DMS53 treated with DMSO at 0.1 percent for 48 hours (cell line): Measurements from ENCODE around the gene SEC24A.
"Not testable (repeated sequence)": the region's sequence is repeated elsewhere in the genome, so short reads cannot be mapped to it uniquely, and the experiment has no call there.

ENCODE experiments used
- DNase-seq: peaks from one replicate; lab custom pipeline; 2025; ENCODE audit not compliant: unreplicated experiment; lab: John Stamatoyannopoulos, UW

Gene SEC24A

DNA sequence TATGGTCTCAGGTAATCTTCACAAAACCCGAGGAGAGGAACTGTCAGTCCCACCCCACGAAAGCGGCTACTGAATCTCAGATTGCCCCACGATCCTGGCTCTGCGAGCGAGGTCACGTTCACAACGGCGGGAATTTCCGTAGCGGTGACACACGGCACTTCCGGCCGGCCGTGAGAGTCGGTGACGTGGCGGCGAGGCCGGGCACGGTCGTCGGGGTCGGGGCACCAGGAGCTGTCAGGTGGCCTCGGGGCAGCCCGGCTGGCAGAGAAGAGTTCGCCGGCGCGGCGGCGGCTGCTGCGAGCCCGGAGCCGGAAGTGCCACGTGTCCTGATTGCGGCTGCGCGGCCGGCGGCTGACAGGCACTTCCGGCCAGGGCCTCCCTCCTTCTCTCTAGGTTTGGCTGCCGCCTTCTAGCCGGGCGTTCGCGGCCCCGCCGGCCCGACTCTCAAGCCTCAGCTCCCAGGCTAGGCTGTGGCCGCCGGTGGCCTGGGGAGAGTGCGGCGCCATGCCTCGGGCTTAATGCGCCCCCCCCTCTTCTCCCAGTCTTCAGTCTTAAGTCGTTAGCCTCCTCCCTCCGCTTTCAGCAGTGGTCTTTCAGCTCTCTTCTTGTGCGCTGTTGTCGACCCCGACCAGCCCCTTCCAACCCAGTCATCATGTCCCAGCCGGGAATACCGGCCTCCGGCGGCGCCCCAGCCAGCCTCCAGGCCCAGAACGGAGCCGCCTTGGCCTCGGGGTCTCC lies at the start of gene SEC24A:
Gene SEC24A (plus strand): TSS at position 361 of the 738 bp plus-strand sequence. CDS start 292 bp downstream, at position 653.
- DNase-seq, result peak; percentile 92

DNA sequence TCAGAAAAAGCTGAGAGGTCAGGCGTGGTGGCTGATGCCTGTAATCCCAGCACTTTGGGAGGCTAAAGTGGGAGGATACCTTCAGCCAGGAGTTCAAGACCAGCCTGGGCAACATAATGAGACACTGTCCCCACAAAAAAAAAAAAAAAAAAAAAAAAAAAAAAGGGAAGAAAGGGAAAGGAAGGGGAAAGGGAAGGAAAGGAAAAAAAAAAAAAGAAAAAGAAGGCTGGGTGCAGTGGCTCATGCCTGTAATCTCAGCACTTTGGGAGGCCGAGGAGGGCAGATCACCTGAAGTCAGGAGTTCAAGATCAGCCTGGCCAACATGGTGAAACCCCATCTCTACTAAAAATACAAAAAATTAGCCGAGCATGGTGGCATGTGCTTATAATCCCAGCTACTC lies 48.8 kb upstream of the SEC24A start:
- DNase-seq, result not testable (repeated sequence)

DNA sequence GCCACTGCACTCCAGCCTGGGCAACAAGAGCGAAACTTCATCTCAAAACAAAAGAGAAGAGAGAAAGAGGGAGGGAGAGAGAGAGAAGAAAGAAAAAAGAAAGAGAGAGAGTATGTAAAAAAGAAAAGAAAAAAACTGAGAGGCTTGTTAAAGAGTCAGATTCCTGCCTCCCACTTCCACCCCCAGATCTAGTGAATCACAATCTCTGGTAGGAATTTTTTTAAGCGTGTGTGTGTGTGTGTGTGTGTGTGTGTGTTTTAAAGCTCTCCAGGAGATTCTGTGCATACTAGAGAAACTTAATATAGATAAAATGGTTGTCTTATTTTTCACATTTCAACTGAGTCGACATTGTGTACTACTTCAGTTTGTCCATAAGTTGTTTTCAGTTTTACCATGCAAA lies 48.0 kb upstream of the SEC24A start:
- no peak for DNase-seq

DNA sequence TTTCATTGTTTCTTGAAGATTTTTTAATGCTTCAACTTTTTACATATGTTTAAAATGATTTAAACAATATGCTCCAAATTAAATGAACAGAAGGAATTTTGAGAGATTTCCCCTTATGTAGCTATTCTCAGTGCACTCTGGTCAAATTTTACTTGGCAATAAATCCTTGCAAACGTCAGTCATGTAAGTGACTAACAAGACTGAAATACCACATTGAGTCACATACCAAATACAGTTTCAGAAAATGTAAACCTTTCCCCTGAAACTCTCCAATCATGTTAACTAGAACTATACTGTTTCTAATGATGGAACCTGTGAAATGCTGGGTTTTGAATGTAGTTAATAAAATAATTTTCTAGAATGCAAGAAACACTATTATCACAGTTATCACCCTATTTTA lies 45.5 kb upstream of the SEC24A start:
- DNase-seq, result no peak

DNA sequence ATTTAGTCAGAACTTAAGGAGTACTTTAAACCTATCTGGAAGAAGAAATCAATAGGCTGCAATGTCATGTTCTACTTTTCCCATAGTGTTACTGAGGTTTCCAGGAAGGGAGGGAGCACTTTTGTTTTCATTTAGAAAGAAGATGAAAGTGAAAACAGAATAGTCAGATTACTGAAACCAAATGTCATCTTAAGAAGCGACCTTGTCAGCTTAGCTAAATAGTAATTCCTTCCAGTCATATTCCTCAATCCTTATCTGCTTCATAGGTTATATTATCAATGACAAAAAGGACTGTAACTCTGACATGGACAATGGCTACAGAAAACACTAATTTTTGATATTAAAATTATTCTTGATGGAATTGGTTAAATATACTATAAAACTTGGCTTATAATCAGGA lies 43.7 kb upstream of the SEC24A start:
- no peak for DNase-seq

DNA sequence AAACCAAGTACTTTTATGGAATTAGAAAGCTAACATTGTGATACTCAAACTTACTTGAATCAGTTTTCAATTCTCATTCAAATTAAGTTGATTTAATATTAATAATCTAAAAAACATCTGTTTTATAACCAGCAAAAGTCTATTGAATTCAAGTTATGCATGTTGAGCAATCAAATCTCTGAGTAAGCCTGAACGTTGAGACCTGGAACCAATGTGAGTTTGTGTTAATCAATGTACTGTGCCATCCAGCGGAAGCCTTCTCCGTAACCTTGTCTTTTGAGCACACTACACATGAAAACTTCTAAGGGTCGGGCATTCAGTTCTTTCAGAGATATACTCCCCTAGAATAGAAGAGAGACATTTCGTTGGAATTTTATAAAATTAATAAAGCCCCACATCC lies 41.9 kb upstream of the SEC24A start:
- DNase-seq, result no peak

DNA sequence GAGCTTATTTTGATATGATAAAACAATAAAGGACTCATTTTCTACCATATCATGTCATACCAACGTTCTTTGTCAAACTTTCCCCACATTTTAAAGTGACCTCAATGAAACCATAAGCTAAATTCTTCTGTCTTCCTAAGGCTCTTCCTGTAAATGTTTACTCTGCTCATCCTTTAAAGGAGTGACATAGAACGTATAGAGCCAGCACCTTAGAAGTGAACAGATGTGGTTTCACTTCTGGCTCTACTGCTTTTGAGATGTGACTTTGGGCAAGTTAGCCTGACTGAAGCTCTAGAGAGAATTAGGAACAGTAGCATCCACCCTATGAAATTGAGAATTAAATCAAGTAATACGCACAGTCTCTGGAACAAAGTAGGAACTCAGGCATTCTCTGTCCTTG lies 40.0 kb upstream of the SEC24A start:
- no peak for DNase-seq

DNA sequence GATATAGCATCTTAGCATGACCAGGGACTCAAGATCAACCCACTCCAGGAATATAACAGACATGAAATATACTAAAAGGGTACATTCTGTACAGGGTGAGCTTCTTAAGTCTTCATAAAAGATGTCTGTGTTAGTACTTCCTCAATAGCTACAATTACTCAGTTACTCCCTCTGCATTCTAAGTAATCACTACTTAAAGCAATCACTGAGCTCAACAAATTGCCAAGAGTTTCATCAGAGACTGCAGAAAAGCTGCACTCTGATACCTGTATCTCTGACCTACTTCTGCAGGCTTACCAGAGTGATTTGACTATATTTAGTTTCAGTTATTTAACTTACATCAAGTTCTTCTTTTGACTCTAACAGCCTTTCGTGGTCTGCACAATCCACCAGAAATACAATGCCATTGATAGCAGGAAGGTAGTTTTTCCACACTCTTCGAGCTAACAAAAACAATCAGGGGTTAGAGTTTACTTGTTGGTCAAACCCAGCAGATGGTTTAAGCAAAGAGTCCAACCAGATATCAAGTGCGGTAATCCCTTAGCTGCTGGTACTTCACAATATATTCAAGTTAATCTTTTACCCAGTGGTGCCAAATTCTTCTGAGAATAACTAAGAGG lies 39.2 kb upstream of the SEC24A start:
- DNase-seq, result peak; percentile 60

DNA sequence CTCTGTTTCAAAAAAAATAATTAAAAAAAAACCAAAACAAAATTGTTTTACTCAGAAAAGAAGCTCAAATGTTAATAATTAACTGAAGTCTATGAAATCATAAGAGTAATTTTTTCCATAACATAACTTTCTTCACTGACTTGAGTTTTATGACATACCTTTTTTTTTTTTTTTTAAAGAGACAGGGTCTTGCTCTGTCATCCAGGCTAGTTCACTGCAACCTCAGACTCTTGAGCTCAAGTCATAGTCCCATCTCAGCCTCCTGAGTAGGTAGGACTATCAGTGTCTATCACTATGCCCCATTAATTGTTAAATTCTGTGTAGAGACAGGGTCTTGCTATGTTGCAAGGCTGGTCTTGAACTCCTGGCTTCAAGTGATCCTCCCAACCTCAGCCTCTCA lies 37.9 kb upstream of the SEC24A start:
- DNase-seq, result no peak

DNA sequence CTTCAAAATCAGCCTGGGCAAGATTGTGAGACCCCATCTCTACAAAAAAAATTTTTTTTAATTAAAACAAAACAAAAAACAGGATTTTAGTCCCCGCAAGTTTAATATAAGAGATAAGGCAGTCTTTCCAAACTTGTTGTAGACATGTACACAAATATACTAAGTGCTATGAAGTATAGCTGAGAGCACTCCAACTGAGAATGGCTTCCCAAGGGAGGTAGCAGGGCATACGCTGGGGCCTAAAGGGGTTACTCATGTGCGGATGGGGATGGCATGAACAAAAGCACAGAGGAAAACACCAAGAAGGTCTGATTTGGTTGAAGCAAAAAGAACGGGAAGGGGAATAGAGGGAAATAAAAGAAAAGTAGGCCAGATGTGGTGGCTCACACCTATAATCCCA lies 37.1 kb upstream of the SEC24A start:
- no peak for DNase-seq

DNA sequence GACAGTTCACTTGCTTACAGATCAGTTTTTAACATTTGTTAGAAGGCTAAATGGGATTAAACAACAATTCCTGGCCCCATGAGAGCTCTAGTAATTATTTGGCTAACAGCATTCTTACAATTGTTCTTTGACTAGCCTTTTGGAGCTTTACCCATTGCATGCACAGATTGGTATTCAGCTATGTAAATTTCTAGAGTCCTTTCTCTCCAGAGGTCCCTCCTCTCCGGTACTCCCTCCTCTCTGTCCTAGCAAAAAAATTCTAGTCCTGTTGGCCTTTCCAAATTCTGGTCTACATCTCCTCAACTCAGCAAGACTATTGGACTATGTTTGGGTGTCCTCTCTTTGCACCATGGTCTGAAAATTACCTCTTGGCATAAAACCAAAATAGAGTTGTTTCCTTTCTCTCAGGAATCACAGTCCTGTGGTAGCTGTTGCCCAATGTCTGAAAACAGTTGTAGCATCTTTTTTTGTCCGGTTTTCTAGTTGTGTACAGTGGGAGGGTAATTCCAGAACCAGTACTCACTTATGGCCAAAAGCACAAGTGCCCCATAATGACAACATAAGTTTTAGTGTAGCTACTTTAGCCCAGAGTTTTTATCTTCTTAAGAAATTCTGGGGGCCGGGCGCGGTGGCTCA lies 34.0 kb upstream of the SEC24A start:
- no peak for DNase-seq

DNA sequence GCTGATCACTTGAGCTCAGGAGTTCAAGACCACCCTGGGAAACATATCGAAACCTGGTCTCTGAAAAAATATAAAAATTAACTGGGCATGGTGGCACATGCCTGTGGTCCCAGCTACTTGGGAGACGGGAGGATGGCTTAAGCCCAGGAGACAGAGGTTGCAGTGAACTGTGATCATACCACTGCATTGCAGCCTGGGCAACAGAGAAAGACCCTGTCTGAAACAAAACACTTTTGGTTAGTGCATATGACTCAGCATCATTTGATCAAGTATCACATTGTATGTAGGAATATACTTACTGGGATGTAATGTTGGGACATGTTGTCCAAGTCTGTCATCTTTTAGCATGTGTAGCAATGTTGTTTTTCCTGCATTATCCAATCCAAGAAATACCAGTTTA lies 28.0 kb upstream of the SEC24A start:
- DNase-seq, result no peak

DNA sequence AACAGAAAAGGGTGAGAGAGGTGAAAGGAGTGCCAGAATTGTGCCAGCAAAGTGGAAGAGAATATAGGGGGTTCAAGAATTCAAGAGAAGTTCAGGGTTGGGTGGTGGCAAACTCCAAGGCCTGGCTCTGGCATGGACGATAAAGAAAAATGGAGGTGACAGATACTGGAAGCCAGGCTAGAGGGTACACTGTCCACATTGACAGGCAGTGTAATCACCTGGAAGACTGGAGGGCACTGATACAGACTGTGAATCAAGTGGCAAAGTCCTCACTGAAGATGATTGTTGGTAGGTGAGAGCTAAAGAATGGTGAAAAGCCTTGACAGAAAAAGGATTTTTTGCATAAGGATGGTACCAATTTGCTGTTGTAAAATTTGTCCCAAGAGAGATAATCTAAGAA lies 23.0 kb upstream of the SEC24A start:
- DNase-seq, result no peak

DNA sequence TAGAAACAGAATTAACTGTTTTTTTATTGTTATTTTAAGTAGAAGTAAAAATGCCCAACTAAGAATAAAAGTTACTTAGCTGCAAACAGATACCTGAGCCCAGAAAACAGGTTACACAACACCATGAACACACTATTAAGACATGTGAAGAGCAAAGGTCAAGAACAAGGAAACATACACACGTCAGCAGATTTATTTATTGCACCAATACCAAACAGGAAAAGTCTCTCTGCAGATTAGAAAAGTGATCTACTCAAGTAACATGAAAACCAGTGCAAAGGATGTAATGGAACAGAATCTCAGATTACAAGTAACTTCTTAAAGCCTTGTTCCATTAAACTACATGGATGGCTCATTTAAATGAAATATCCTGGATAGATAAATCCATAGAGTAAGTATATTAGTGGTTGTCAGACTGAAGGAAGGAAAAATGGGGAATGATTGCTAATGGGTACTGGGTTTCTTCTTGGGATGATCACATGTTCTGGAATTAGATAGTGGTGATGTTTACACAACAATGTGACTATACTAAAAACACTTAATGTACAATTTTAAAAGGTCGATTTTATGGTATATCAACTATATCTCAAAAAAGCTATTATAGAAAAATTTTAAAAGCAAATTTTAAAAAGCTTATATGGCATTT lies 22.1 kb upstream of the SEC24A start:
- peak; percentile 90 for DNase-seq

DNA sequence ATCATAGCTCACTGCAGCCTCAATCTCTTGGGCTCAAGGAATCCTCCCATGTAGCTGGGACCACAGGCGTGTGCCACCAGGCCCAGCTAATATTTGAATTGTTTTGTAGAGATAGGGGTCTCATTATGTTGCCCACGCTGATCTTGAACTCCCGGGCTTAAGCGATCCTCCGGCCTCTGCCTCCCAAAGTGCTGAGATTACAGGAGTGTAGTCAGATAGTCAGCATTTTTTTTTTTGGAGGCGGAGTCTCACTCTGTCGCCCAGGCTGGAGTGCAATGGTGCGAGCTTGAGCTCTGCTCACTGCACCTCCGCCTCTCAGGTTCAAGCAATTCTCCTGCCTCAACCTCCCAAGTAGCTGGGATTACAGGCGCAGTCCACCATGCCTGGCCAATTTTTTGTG lies 14.4 kb upstream of the SEC24A start:
- no peak for DNase-seq

DNA sequence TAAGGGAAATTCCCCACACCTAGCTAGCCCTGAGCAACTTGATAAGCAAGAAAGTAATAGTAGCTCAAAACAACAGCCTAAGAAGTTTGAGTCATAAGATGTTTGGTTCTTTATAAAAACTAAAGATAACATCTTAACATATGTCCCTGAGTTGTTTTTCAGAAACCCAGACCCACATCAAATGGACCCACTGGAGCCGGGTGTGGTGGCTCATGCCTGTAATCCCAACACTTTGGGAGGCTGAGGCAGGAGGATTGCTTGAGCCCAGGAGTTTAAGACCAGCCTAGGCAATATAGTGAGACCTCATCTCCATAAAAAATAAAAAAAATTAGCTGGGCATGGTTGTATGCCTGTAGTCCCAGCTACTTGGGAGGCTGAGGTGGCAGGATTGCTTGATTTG lies 13.2 kb upstream of the SEC24A start:
- DNase-seq, result not testable (repeated sequence)

DNA sequence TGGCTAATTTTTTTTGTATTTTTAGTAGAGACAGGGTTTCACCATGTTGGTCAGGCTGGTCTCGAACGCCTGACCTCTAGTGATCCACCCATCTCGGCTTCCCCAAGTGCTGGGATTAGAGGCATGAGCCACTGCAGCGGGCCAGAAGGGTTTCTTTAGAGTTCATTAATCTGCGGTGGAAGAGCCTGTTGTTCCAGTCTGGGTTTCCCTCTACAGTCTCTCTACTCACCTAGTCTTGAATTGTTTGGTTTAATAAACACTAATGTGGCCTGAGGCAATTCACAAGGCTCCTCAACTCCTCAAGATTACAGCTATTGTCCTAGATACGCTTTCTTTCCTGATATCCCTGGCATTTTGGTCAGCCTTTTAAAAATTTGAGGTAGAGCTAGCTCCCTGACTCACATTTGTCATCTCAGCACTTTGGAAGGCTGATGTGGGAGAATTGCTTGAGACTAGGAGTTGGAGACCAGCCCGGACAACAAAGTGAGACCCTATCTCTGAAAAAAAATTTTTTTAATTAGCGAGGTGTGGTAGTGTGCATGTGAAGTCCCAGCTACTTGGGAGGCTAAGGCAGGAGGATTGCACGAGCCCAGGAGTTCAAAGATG lies 11.4 kb upstream of the SEC24A start:
- no peak for DNase-seq

DNA sequence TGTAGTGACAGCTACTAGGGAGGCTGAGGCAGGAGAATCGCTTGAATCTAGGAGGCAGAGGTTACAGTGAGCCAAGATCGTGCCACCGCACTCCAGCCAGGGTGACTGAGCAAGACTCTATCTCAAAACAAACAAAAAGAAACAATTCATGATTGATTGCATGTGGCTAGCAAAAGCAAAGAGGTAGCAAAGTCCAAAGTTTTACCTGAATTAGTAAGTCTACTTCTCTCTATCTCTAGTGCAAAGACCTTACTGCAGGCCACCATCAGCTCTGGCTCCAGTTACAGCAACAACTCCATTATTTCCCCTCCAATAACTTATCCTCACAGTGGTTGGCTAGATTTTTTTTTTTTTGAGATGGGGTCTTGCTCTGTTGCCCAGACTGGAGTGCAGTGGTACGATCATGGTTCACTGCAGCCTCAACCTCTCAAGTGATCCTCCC lies 9.8 kb upstream of the SEC24A start:
- no peak for DNase-seq

DNA sequence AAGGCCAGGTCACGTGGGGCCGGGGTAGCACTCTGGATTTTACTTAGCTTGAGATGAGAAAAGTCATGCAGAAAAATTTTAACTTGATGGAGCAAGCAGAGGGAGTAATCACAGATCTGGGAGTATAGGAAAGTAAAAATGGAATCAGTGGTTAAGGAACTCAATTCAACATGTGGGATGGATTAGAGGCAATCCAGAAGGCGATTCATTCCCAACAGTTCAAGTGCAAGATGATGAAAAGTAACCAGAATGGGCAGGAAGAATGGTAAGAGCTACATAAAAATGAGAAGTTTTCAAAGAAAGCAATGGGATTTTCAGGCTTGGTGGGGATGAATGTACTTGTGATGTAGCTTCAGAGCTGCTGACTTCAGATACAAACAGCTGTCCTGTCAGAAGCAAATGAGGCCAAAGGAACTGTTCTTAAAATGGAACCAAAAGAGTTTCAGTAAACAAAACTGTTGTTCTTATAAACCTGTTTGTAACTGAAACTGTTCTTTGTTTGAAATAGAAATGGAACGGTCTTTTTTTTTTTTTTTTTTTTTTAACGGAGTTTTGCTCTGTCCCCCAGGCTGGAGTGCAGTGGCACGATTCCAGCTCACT lies 5.6 kb upstream of the SEC24A start:
- DNase-seq, result no peak

DNA sequence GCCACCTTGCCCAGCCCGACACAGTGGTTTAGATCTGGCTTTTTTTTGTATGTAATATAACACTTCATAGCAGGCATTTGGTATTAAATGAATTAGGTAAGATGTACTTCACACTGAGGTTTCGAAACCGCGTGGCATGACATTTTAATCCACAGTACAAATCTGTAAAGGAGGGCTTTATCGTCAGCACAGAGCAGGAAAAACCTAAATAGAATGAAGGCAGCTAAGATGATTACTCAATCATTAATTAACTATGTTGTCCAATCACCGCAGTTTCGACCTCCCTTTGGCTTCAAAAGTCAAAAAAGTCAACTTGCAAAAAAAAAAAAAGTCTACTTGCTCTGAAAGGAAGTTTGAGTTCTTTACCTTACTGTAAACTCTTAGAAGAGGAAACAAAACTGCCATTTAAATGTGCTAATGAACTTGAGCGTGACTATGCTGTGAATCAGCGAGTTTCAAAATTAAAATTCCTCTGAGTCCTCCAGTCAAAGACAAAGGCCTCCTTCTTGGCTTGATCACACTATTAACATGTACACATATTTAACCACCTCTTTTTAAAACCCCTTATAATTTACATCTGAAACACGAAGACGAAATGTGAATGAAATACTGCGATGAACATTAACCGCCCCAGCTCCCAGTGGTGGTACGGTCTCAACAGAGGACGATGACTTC lies 698 bp upstream of the SEC24A start:
- DNase-seq, result no peak
